AG04450 (cell line): ENCODE measurements around the gene EPSTI1. TPM values are rescaled to one million over a fixed set of nuclear protein-coding genes. Genes with fewer than 3 reads are reported as not detected.

Experiments used
- CTCF ChIA-PET: fragments of 300-600, 350-600 bp; formaldehyde crosslinking; extraction: SDS; loops from one replicate; lab custom pipeline; 2022; ENCODE audit warnings: antibody characterized with exemption, inconsistent platforms; lab: Charles Lee
- POLR2A ChIA-PET: fragments of 350-600 bp; formaldehyde crosslinking; extraction: SDS; loops from one replicate; lab custom pipeline; 2021; ENCODE audit warnings: antibody characterized with exemption, inconsistent platforms; lab: Yijun Ruan, JAX
- DNase-seq: peaks from one replicate; pipeline ENCODE4 v3.0.0-alpha.2; 2011; ENCODE audit warnings: low read depth, low spot score
- H3K27ac ChIP-seq: one replicate; pipeline ENCODE4 v1.5.1; 2012; ENCODE audit warnings: low read depth, low read length, control low read depth
- H3K27me3 ChIP-seq: one replicate; pipeline ENCODE4 v1.6.0; 2012; ENCODE audit warnings: low read length; ENCODE audit not compliant: control insufficient read depth, insufficient read depth
- H3K4me3 ChIP-seq: 2 replicates; pipeline ENCODE4 v1.5.1; 2011; ENCODE audit warnings: mild to moderate bottlenecking, low read depth, low read length, control low read depth
- H3K9me3 ChIP-seq: 2 replicates; pipeline ENCODE4 v1.5.1; 2012; ENCODE audit warnings: low read length; ENCODE audit not compliant: control insufficient read depth, insufficient read depth
- CTCF ChIP-seq: IDR thresholded peaks from 2 replicates; pipeline ENCODE4 v1.5.1; 2011; ENCODE audit warnings: low read depth, low read length, control low read depth, inconsistent platforms
- polyA plus RNA-seq: library from polyadenylated mRNA; depleted of rRNA; stranded (reverse); fragments of >200 nt; gene quantifications from 2 replicates; pipeline ENCODE4 v1.2.3, GENCODE V29; 2011

The EPSTI1 gene
- polyA plus RNA-seq, 1 experiment: 6.0 TPM

- DNase-seq: no peak
- Histone ChIP-seq H3K27ac (no peak overlapping the region), H3K27me3 (no peaks in the 10 kb centered on the region), H3K9me3 (no peaks in the 10 kb centered on the region), H3K4me3 (no peak overlapping the region)
- ChIA-PET POLR2A (no interaction called here), CTCF (interaction anchor here (0.9 to 2.7 kb wide), 7 partner anchors 17 to 281 kb away, joined by 3 to 13 read pairs (median 4); no protein-coding TSS in a partner anchor)
- TF ChIP-seq CTCF: no peak
These were observed 115.7 kb downstream of the EPSTI1 start for GRCh38 chr13:42876270-42876714.

GRCh38 chr13:42875475-42876269 lies 116.4 kb downstream of the EPSTI1 start:
- H3K27ac ChIP-seq: no peak overlapping the region
- TF ChIP-seq CTCF: peak; percentile 58
- no peaks in the 10 kb centered on the region for H3K9me3 ChIP-seq
- no peak overlapping the region for H3K4me3 ChIP-seq
- CTCF ChIA-PET: interaction anchor here (0.9 to 2.7 kb wide), 9 partner anchors 10 to 280 kb away, joined by 3 to 13 read pairs (median 4); no protein-coding TSS in a partner anchor
- no peaks in the 10 kb centered on the region for H3K27me3 ChIP-seq
- no peak for DNase-seq
- POLR2A ChIA-PET: no interaction called here

GRCh38 chr13:42874221-42874620 lies 117.8 kb downstream of the EPSTI1 start:
- H3K27ac ChIP-seq: no peak overlapping the region
- no peaks in the 10 kb centered on the region for H3K27me3 ChIP-seq
- TF ChIP-seq CTCF: no peak
- ChIA-PET POLR2A (no interaction called here), CTCF (interaction anchor here (1.1 to 1.4 kb wide), 3 partner anchors 9 to 25 kb away, joined by 3 to 5 read pairs (median 4); no protein-coding TSS in a partner anchor)
- H3K4me3 ChIP-seq: no peak overlapping the region
- DNase-seq: no peak
- no peaks in the 10 kb centered on the region for H3K9me3 ChIP-seq

- Histone ChIP-seq H3K4me3 (no peak overlapping the region), H3K27ac (no peak overlapping the region), H3K27me3 (no peaks in the 10 kb centered on the region), H3K9me3 (no peaks in the 10 kb centered on the region)
- TF ChIP-seq CTCF: no peak
- DNase-seq: no peak
- POLR2A ChIA-PET: no interaction called here
- CTCF ChIA-PET: interaction anchor here (0.6 kb wide), 1 partner anchor 515 kb away, joined by 5 read pairs; no protein-coding TSS in a partner anchor
These were observed 119.0 kb downstream of the EPSTI1 start for GRCh38 chr13:42873081-42873480.

- peaks cover under 1% of the 10 kb centered on the region for H3K27me3 ChIP-seq
- ChIA-PET CTCF (interaction anchor here (0.7 kb wide), 1 partner anchor 766 kb away, joined by 3 read pairs; no protein-coding TSS in a partner anchor), POLR2A (no interaction called here)
- no peak overlapping the region for H3K27ac ChIP-seq
- no peak for TF ChIP-seq CTCF
- H3K9me3 ChIP-seq: no peaks in the 10 kb centered on the region
- DNase-seq: no peak
- H3K4me3 ChIP-seq: no peak overlapping the region
These were observed 124.8 kb downstream of the EPSTI1 start for GRCh38 chr13:42867232-42867631.
